Left hindlimb (tissue), 1 donor: Measurements from ENCODE around the gene TNFRSF14.
"Not testable (repeated sequence)": the region's sequence is repeated elsewhere in the genome, so short reads cannot be mapped to it uniquely, and the experiment has no call there.

ENCODE experiments used
- DNase-seq: peaks from one replicate; pipeline ENCODE4 v3.0.0-alpha.2; 2018

Gene TNFRSF14

DNA sequence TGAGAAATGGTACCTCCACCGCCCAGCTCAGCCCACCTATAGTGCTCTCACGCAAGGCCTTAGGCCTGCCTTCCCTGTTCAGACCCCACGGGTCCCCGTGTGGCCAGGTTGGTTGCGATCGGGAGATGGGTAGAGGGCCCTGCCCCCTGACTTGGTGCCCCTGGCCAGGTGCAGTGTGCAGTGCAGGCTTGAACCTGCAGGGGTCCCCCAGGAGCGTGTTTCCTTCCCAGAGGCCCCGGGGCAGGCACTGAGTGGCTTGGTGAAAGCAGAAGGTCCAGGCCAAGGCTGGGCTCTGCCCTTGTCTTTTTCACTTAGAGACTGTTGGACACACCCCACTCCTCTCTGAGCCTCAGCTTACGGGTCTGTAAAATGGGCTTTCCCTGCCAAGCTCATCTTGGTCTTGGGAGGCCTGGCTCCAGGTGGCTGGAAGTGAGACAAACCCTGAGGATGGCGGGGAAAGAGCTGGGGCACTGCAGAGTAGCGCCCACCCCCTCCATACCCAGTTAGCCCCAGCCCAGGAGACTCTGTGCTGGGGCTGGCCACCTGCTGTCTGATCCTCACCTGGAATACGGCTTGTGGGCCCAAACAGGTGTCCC is 16.8 kb upstream of the TNFRSF14 start:
- DNase-seq, result no peak

DNA sequence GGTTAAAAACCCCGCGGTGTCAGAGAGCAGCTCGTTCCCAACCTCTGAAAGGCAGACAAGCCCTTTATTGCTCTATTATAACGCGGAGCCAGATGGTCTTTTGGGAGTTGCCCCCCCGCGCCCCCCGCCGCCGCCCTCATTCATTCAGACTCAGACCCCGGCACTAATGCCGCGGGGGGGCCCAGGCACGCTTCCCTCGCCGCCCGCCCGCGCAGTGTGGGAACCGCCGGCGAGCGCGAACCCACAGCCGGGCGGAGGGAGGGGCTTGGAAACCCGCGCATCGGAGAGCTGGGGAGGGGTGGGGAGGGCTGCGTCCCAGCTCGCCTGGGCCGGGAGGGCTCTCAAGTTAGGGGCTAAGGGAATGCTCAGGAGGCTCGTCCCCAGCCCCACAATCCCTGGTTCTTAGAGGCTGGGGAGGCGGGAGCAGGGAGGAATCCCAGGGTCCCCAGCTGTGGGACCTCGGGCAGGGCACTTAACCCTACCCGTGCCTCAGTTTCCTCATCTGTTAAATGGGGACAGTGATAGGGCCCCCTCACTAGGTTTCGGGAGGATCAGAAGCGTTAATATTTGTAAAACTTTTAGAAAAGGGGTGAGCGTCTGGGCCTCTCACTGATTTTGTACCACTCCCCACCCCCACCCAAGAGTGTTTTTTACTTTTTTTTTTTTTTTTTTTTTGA is 15.2 kb upstream of the TNFRSF14 start:
- no peak for DNase-seq

DNA sequence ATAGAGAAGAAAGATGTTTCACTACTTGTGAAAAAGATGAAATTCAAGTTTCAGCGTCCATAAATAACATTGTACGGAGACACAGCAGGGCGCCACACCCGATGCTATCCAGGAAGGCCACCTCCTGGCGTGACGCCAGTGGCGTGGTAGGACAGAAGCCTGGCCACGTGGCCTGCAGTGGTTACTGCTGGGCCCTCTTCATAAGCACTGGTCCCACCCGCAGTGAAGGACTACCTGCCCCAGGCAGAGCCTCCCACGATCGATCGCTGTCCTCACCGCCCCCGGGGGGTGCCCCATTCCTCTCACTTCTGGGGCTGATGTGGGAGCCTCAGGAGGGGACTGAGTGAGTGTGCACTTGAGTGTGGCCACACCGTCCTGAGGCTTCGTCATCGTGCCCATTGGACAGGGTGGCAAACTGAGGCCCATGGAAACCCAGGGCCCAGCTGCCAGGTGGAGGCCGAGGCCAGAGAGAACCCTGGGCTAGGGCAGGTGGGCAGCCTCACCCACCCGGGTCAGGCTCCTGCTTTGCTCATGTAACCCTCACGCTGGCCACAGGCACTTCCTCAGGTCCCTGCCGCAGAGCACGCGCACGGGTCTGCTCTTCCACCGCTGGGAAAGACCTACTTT is 14.4 kb upstream of the TNFRSF14 start:
- DNase-seq, result no peak

DNA sequence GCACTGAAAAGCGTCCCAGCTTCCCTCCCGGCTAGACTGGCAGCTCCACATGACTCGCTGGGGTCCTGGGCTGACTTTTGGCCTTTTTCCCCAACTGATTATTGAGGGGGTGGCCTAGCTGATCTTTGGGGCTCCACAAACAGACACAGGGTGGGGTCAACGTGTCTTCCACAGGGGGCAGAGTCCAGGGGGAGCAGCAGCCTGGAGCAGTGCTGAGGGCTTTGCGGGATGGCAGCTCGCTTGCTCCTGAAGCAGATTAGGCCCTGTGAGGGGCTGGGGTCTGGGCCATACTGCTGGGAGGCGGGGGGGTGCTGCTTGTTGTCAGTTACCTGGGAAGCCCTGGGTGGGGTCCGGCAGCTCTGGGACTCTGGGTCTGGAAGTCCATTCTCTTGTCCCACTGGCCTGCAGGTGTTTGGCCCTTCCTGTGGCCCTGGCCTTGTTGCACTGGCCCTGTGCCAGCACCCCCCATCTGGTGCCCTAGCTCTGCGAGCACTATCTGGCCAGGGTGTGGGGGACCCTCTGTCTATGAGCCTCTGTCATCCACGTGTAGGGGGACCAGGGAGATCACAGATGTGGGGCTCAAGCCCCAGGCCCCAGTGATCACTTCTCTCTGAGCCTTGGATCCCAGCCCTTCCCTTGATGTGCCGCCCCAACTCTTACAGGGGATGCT is 13.8 kb upstream of the TNFRSF14 start:
- DNase-seq, result no peak

DNA sequence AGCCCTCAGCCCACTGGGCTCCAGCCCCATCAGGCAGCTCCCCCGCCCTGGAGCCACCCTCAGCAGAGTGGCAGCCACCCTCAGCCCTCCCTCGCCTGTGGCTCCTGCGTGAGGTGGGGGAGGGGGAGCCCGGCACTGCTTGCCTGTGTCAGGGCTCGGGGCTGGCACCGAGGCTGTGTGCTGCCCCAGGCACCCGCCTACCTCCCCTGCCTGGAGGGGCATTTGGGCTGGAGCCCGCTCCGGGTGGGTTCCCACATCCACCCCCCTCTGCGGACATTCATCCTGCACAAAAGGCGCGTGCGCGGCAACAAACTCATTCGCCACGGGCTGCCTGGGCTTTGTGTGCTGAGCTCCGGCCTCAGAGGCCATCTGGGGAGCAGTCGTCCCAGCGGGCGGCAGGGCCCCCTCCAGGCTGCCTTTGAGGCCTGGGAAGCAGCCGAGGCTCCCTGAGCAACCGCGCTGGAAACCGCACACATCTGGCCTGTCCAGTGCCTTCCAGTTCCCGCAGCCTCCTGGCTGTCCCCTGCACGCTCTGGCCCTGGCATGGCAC is 12.6 kb upstream of the TNFRSF14 start:
- DNase-seq, result no peak

DNA sequence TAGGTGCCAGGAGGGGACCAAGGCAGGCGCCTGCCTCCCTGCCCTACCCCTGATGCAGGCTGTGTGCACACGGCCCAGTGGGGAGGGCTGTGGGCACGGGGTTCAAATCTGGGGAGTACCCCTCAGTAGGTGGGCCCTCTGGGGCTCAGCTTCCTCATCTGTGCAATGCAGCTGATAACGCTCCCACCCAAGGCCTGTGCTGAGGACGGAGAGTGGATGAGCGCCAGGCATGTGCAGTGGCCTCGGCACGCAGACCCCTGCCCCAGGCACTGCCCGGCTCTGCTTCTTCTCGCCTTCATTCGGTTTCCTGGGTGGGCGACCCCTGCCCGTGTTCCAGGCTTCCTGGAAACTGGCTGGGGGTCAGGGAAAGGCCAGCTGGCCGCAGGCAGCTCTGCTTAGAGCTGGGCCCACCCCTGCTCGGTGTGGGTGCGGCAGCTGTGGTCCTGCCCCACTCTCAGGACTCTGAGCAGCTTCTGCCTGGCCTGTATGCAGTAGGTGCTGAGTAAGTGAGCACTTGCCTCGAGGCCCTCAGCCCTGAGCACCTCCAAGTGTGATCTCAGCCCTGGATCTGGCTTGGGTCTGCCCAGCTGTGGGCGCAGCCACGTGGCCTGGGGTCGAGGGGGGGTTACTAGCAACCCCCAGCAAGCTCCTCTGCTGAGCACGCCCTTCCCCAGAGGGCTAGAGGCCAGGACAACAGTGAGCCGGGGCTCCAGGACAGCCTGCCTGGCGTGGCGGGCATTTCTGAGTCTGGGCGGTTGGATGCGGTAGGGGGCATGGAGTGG is 11.9 kb upstream of the TNFRSF14 start:
- DNase-seq, result peak; percentile 67

DNA sequence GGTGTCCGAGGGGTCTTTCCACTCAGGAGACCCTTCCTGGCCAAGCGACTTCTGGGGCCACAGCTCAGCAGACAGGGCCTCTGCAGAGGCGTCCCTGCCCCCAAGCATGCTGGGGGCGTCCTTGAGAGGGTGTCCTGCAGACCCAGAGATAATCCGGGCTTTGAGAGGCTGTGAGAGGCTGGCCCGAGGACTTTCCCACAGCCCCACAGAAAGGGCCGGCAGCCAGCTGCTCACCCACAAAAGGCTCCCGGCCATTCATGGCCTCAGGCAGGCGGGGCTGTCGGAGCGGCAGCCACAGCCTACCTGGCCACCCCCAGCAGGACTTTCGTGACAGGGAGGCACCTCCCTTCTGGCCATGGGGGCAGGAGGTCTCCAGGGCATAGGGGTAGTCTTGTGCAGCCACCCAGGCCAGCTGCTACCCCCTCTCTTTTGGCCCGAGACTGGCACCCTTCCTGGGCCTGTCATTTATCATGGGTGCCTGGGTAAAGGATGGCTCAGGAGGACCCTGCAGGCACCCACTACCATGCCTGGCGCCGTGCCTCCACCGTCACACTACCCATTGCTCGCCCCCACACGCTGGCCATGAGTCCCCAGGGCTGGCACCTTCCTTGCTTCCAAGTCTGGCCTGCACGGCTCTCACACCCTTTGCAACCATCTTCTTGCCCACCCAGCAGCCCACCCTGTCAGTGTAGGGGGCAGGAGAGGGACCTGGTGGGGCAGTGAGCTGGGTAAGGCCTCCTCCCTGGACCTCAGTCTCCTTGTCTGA is 11.1 kb upstream of the TNFRSF14 start:
- DNase-seq, result no peak

DNA sequence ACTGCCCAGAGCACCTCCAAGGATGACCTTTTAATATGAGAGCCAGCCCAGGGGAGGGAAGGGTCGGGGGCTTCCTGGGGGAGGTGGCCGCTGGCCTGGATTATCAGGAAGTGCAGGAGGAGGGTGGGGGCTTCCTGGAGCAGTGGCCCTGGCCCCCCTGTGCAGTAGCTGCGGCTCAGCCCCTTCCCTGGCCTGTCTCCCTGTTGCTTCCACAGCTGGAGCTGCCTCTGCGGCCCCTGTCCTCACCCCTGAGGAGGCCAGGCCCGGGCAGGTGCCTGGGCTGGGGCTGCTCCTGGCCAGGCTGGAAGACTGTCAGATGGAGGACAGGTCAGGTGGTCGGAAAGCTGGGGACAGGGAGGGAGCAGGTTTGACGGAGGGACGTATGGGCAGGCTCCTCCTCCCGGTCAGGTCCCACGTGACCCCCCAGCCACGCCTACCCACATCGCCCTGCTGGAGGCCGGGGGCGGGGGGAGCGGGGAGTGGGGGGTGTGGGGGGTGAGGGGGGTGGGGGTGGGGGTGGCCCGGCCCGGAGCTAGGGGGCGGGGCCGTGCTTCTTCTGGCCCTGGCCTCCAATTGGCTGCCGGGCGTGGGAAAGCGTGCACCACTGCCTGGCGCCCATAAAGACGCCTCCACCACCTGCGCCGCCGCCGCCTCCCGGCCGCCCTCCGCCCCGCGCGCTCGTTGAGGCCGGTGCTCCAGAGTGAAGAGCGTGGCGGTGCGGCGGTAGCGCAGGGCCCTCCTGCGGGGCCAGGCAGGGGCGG is 10.2 kb upstream of the TNFRSF14 start:
- peak; percentile 78 for DNase-seq

DNA sequence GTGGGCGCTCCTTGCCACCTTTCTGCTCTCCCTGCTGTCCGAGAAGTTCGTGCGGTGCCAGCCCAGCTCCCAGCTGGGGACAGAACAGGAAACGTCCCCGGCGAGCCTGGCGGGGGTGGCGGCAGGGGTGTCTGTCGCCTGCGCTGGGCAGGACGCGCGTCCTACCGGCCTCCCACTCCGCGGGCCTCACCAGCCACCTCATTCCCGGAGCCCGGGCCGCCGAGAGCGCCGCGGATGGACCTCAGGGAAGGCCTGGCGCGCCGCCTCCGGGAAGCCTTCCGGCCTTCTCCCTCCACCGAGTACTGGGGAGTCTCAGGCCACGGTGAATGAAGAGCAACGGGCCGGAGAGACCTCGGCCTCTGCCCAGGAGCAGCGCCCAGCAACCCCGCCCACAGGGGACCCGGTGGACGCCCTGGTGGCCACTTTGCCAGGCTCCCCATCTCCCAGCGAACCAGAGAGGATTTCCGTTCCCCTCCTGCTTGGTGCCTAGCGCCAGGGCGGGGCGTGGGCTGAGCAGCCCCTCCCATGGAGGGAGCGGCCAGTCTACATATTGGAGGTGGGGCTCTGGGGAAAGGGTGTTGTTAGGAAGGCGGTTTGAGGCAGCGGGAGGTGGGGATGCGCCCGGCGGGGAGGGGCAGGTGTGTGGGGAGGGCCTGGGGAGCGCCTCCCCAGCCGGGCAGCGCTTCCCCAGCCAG is 9.5 kb upstream of the TNFRSF14 start:
- peak; percentile 65 for DNase-seq

DNA sequence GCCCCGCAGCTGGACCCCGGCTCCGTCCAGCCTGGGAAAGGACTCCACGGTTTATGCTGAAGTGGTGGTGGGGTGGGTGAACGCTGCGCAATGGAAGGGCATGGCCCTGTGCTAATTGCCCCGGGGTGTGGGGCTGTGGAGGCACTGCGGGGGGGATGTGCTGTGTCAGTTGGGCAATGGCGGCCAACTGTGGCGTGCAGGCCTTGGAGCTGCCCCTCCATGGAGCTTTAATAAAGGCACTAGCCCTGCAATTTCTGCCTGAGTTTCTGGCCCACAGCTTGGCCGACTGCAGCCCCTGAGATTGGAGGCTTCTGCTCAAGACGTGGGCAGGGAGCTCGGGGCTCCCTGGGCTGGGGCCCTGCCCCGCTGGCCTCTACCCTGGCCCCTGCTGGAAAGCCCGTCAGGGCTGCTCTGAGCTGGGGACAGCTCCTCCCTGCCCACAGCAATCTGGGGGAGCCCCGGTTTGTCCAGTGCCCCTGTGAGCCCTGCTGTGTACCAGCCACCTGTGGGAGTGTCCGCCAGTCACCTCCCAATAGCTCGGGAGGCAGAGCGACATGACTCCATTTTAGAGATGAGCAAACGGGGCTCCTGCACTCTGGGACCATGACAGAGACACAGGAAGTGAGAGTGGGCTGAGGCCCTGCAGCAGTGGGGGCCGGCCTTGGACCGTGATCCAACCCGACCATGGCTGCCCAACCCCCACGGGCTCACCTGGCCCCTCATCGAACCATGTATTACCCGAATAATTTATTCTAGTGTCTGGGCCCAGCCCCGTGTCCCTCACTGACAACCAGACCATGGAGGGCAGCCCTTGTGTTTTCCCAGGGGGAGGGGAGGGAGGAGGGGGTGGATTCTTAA is 8.7 kb upstream of the TNFRSF14 start:
- no peak for DNase-seq

DNA sequence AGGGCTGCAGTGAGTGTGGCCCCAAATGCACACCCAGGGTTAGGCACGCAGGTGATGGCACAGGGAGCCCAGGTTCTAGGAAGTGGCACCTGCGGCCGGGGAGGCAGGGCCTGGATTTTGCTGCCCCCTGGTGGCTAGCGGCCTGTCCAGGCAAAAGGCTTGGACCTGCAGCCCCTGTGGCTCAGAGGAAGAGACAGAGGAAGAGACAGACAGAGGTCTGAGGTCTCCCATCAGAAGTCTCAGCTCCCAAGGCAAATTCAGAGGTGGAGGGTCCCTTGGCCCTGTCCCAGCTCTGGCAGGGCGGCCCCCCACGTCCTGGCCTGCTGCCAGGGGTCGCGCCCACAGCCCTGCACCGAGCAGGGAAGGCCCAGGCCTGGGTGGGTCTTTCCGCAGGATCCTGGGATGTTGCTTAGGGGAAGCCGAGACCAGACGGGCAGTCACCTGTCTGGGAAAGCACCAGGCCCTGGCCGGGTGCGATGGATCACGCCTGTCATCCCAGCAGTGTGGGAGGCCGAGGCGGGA is 8.0 kb upstream of the TNFRSF14 start:
- DNase-seq, result peak; percentile 76

DNA sequence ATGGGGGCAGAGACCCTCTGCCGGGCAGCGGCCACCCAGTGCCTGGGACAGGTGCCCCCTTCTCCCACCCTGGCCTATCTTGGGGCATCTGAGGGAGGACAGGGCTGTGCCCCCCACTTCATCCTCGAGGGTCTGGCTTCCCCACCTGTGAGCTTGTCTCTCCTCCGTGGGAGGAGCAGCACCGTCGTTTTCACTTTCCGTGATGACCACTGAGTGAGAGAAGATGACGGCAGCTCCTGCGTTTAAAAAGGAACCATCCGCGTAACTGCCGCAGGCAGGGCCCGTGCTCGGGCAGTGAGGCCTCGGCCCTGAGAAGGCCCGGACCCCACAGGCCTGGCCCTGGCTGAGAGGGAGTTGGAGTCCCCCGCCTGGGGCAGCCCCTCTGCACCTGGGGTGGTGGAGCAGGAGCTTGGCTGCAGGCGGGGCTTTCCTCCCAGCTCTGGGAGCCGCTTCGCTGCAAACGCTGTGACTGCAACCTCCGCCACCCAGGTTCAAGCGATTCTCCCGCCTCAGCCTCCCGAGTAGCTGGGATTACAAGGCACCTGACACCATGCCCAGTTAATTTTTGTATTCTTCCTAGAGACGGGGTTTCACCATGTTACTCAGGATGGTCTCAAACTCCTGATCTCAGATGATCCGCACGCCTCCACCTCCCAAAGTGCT is 6.7 kb upstream of the TNFRSF14 start:
- not testable (repeated sequence) for DNase-seq

DNA sequence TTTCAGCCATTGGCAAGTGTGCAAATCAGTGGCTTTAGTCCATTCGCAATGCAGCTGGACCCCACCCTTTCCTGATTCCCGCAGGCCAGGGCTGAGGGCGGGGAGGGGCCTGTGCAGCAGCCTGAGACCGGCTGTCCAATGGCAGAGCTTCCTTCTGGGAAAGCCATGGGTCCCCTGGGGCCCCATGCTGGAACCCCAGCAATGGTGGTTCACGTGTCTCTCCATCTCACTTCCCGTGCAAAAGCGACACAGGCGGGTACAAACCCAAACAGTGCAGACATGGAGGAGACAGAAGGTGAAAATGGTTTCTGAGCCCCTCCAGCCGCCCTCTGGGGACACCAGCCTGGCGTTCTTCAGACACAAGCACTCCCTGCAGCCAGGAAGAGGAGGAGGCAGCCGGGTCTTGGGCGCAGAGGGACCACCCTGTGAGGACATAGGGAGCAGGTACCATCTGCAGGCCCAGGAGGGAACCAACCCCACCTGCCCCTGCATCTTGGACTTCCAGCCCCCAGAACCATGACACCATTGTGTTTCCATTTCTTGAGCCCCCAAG is 5.8 kb upstream of the TNFRSF14 start:
- DNase-seq, result not testable (repeated sequence)

DNA sequence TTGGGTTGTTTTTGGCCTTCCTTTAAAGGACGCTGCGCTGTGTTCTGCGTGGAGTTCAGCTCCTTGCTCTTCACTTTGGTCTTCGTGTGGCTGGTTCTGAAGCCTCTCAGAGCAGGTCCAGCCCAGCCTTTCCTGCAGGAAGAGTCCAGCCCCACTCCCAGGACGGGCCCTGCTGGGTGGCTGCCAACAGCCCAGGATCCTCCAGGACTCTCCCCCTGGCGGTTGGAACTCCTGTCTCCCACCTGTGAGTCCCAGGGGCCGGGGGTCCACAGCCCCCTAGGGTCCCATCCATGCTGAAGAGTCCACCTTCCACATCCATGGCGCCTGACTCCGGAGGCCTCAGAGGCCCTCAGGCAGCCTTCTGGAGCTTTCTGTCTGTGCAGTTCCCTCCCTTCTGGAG is 4.6 kb upstream of the TNFRSF14 start:
- not testable (repeated sequence) for DNase-seq

DNA sequence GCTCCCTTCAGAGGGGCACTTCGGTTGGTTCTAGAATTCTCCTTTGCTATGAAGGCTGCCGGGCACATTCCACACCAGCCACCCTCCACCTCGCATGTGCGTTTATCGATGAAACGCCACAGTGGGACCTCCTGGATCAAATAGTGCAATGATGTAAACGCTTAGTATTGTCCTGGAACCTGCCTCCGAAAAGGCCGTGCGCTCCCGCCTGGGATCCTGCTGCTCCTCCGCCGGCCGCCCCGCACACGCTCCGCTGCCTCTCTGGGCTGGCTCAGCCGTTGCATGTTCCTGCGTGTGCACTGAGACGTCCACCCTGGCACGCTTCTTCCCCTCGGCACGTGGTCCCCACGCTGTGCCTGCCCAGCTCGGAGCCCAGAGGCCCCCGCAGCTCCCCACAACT is 4.0 kb upstream of the TNFRSF14 start:
- DNase-seq, result no peak

DNA sequence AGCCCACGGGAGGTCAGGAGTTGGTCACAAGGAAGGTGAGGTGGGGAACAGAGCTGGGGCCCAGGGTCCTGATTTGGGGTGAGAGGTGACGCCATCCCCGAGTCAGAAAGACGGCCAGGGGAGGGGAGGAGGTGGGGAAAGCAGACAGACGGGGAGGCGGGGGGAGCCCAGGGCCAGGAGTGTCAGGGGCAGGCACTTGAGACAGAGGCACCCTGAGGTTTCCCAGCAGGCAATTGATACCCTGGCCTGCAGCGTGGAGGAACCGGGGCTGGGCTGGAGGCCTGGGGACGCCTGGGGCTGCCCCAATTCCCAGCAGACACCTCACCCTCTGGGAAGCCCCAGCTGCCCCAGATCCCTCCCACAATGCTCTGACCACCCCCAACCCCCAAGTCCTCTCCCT is 3.1 kb upstream of the TNFRSF14 start:
- not testable (repeated sequence) for DNase-seq

DNA sequence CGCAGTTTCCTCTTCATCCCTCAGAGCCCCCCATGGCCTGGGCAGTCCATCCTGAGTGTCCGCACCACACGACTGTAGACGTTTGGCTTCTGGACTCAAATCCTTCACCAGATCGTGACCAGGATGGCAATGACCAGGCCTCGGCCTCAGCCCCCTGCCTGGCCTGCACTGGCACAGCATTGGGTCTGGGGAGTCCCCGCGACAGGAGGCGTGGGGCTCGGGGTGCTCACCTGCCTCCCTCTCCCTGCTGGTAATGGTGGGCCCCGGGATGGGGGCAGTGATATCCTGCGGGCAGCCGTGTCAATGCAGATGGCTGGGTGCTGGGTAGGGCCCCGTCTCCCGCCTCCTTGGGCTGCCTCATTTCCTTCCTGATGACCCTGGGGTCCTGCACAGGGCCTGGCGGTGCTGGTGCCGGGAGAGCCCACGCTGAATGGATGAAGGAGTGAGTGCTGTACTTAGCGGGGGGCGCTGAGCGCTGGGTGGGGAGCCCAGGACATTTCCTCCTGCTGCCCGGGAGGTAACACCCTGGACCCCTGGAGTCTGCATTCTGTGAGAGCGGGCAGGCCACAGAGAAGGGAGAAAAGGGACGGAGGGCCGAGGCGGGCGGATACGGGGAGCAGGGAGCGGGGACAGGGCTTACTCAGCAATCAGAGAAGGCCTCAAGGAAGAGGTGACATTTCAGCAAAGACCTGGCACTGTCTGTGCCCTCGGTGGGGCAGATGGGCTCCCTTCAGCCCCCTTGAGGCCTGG is 2.1 kb upstream of the TNFRSF14 start:
- DNase-seq, result no peak
